NCI-H1048 (cell line): Measurements from ENCODE around the gene CCDC192.
"Not testable (repeated sequence)": the region's sequence is repeated elsewhere in the genome, so short reads cannot be mapped to it uniquely, and the experiment has no call there.

Experiments
- DNase-seq: peaks from one replicate; lab custom pipeline; 2025; lab: John Stamatoyannopoulos, UW

Gene CCDC192

GRCh38 chr5:127762412-127762811, 59.2 kb downstream of the CCDC192 start:
- no peak for DNase-seq

- DNase-seq, result no peak
Observed at GRCh38 chr5:127766676-127767335, 63.6 kb downstream of the CCDC192 start.

- no peak for DNase-seq
Observed at GRCh38 chr5:127769386-127769785, 66.2 kb downstream of the CCDC192 start.

- DNase-seq, result no peak
Observed at GRCh38 chr5:127770272-127770671, 67.1 kb downstream of the CCDC192 start.

- DNase-seq, result no peak
Observed at GRCh38 chr5:127772531-127772930, 69.3 kb downstream of the CCDC192 start.

- no peak for DNase-seq
Observed at GRCh38 chr5:127774221-127774620, 71.0 kb downstream of the CCDC192 start.

- DNase-seq, result no peak
Observed at GRCh38 chr5:127776477-127776876, 73.3 kb downstream of the CCDC192 start.

GRCh38 chr5:127777957-127778356, 74.8 kb downstream of the CCDC192 start:
- no peak for DNase-seq

GRCh38 chr5:127782450-127782849, 79.3 kb downstream of the CCDC192 start:
- not testable (repeated sequence) for DNase-seq

GRCh38 chr5:127785098-127785927, 82.1 kb downstream of the CCDC192 start:
- no peak for DNase-seq

- DNase-seq, result no peak
Observed at GRCh38 chr5:127791439-127791838, 88.2 kb downstream of the CCDC192 start.

- DNase-seq, result not testable (repeated sequence)
Observed at GRCh38 chr5:127791908-127792307, 88.7 kb downstream of the CCDC192 start.

- no peak for DNase-seq
Observed at GRCh38 chr5:127793052-127793451, 89.9 kb downstream of the CCDC192 start.

- DNase-seq, result no peak
Observed at GRCh38 chr5:127793879-127794278, 90.7 kb downstream of the CCDC192 start.

- no peak for DNase-seq
Observed at GRCh38 chr5:127796211-127796610, 93.0 kb downstream of the CCDC192 start.

GRCh38 chr5:127799293-127799905, 96.2 kb downstream of the CCDC192 start:
- DNase-seq, result no peak

- DNase-seq, result no peak
Observed at GRCh38 chr5:127801751-127802476, 98.7 kb downstream of the CCDC192 start.

GRCh38 chr5:127802477-127802865, 99.3 kb downstream of the CCDC192 start:
- DNase-seq, result no peak

GRCh38 chr5:127804886-127805426, 101.8 kb downstream of the CCDC192 start:
- no peak for DNase-seq

GRCh38 chr5:127805448-127805847, 102.3 kb downstream of the CCDC192 start:
- DNase-seq, result no peak

- DNase-seq, result no peak
Observed at GRCh38 chr5:127806776-127807175, 103.6 kb downstream of the CCDC192 start.

GRCh38 chr5:127809533-127809932, 106.3 kb downstream of the CCDC192 start:
- no peak for DNase-seq
